Stimulated activated memory B cell treated with anti-CD40 and anti-IgM and Interleukin-4, amounts not matched to agents 10 μg/mL and 1 μg/mL and 100 μg/mL, for 72 hours (primary cell): ENCODE data around the gene PEF1.

Experiments used
- ATAC-seq: fragments of 150-1000 bp; cut with Tn5 transposase; 2 replicates; pipeline ENCODE4 v1.10.0; 2021
- H3K27ac Mint-ChIP-seq: one replicate; pipeline ENCODE4 v1.8.0; 2022; ENCODE audit warnings: mild to moderate bottlenecking, mixed read lengths
- H3K27me3 Mint-ChIP-seq: one replicate; pipeline ENCODE4 v1.8.0; 2022; ENCODE audit warnings: mixed read lengths
- H3K36me3 Mint-ChIP-seq: one replicate; pipeline ENCODE4 v1.8.0; 2022; ENCODE audit warnings: mixed read lengths
- H3K4me1 Mint-ChIP-seq: one replicate; pipeline ENCODE4 v1.8.0; 2022; ENCODE audit warnings: mixed read lengths
- H3K4me3 Mint-ChIP-seq: one replicate; pipeline ENCODE4 v1.8.0; 2022; ENCODE audit warnings: mild to moderate bottlenecking, moderate library complexity, mixed read lengths
- H3K9me3 Mint-ChIP-seq: one replicate; pipeline ENCODE4 v1.8.0; 2022; ENCODE audit warnings: mixed read lengths

Gene PEF1

GRCh38 chr1:31644560-31645273, at the start of gene PEF1:
PEF1 (minus strand) TSS chr1:31644876; CDS start chr1:31644864, 12 bp downstream.
- Mint-ChIP-seq H3K4me1 (peaks cover 15% of the 10 kb centered on the region), H3K9me3 (no peaks in the 10 kb centered on the region), H3K27me3 (no peaks in the 10 kb centered on the region), H3K27ac (peak within 1 kb of the TSS; percentile 99), H3K36me3 (peaks cover 2% of the 10 kb centered on the region), H3K4me3 (peak within 1 kb of the TSS; percentile 97)
- peak; percentile 97 for ATAC-seq

- peaks cover 27% of the 10 kb centered on the region for H3K27me3 Mint-ChIP-seq
These were observed 48.6 kb upstream of the PEF1 start for GRCh38 chr1:31693231-31693630.

GRCh38 chr1:31691951-31692350, 47.3 kb upstream of the PEF1 start:
- no peak overlapping the region for H3K27ac Mint-ChIP-seq
- H3K9me3 Mint-ChIP-seq: no peaks in the 10 kb centered on the region
- ATAC-seq: no peak
- no peaks in the 10 kb centered on the region for H3K36me3 Mint-ChIP-seq
- peaks cover 14% of the 10 kb centered on the region for H3K4me1 Mint-ChIP-seq
- H3K4me3 Mint-ChIP-seq: no peak overlapping the region
- H3K27me3 Mint-ChIP-seq: peaks cover 39% of the 10 kb centered on the region

More at GRCh38 chr1:31693231-31693630, 48.6 kb upstream of the PEF1 start:
- H3K27ac Mint-ChIP-seq: no peak overlapping the region
- H3K4me3 Mint-ChIP-seq: no peak overlapping the region
- no peak for ATAC-seq
- no peaks in the 10 kb centered on the region for H3K9me3 Mint-ChIP-seq
- H3K4me1 Mint-ChIP-seq: peaks cover 9% of the 10 kb centered on the region
- no peaks in the 10 kb centered on the region for H3K36me3 Mint-ChIP-seq

GRCh38 chr1:31691446-31691845, 46.8 kb upstream of the PEF1 start:
- no peaks in the 10 kb centered on the region for H3K36me3 Mint-ChIP-seq
- no peak overlapping the region for H3K4me3 Mint-ChIP-seq
- peaks cover 14% of the 10 kb centered on the region for H3K4me1 Mint-ChIP-seq
- H3K9me3 Mint-ChIP-seq: no peaks in the 10 kb centered on the region
- H3K27me3 Mint-ChIP-seq: peaks cover 44% of the 10 kb centered on the region
- no peak for ATAC-seq
- H3K27ac Mint-ChIP-seq: no peak overlapping the region

- ATAC-seq: no peak
- peaks cover 14% of the 10 kb centered on the region for H3K4me1 Mint-ChIP-seq
- H3K4me3 Mint-ChIP-seq: no peak overlapping the region
- H3K27me3 Mint-ChIP-seq: peaks cover 50% of the 10 kb centered on the region
- no peaks in the 10 kb centered on the region for H3K9me3 Mint-ChIP-seq
- no peak overlapping the region for H3K27ac Mint-ChIP-seq
- H3K36me3 Mint-ChIP-seq: no peaks in the 10 kb centered on the region
These were observed 46.2 kb upstream of the PEF1 start for GRCh38 chr1:31690921-31691320.

GRCh38 chr1:31689854-31690253, 45.2 kb upstream of the PEF1 start:
- peaks cover 60% of the 10 kb centered on the region for H3K27me3 Mint-ChIP-seq
- no peak overlapping the region for H3K27ac Mint-ChIP-seq
- no peaks in the 10 kb centered on the region for H3K36me3 Mint-ChIP-seq
- no peaks in the 10 kb centered on the region for H3K9me3 Mint-ChIP-seq
- H3K4me3 Mint-ChIP-seq: no peak overlapping the region
- peaks cover 14% of the 10 kb centered on the region for H3K4me1 Mint-ChIP-seq
- ATAC-seq: no peak

GRCh38 chr1:31689379-31689778, 44.7 kb upstream of the PEF1 start:
- Mint-ChIP-seq H3K27ac (no peak overlapping the region), H3K9me3 (no peaks in the 10 kb centered on the region), H3K36me3 (no peaks in the 10 kb centered on the region), H3K4me1 (peaks cover 14% of the 10 kb centered on the region), H3K4me3 (no peak overlapping the region), H3K27me3 (peaks cover 65% of the 10 kb centered on the region)
- ATAC-seq: no peak

GRCh38 chr1:31688233-31688918, 43.7 kb upstream of the PEF1 start:
- no peak for ATAC-seq
- Mint-ChIP-seq H3K27ac (no peak overlapping the region), H3K36me3 (no peaks in the 10 kb centered on the region), H3K4me1 (peaks cover 14% of the 10 kb centered on the region), H3K27me3 (peaks cover 75% of the 10 kb centered on the region), H3K9me3 (no peaks in the 10 kb centered on the region), H3K4me3 (no peak overlapping the region)

GRCh38 chr1:31687601-31688000, 42.9 kb upstream of the PEF1 start:
- Mint-ChIP-seq H3K36me3 (no peaks in the 10 kb centered on the region), H3K9me3 (no peaks in the 10 kb centered on the region), H3K27ac (no peak overlapping the region), H3K27me3 (peaks cover 82% of the 10 kb centered on the region), H3K4me1 (peaks cover 14% of the 10 kb centered on the region), H3K4me3 (no peak overlapping the region)
- ATAC-seq: no peak

- Mint-ChIP-seq H3K9me3 (no peaks in the 10 kb centered on the region), H3K4me3 (no peak overlapping the region), H3K27ac (no peak overlapping the region), H3K4me1 (peaks cover 14% of the 10 kb centered on the region), H3K36me3 (no peaks in the 10 kb centered on the region), H3K27me3 (peaks cover 76% of the 10 kb centered on the region)
- ATAC-seq: no peak
These were observed 41.1 kb upstream of the PEF1 start for GRCh38 chr1:31685795-31686194.

GRCh38 chr1:31683997-31684396, 39.3 kb upstream of the PEF1 start:
- H3K36me3 Mint-ChIP-seq: no peaks in the 10 kb centered on the region
- ATAC-seq: no peak
- H3K9me3 Mint-ChIP-seq: no peaks in the 10 kb centered on the region
- peaks cover 86% of the 10 kb centered on the region for H3K27me3 Mint-ChIP-seq
- peaks cover 14% of the 10 kb centered on the region for H3K4me1 Mint-ChIP-seq
- no peak overlapping the region for H3K27ac Mint-ChIP-seq
- no peak overlapping the region for H3K4me3 Mint-ChIP-seq

GRCh38 chr1:31681415-31681814, 36.7 kb upstream of the PEF1 start:
- no peaks in the 10 kb centered on the region for H3K9me3 Mint-ChIP-seq
- peaks cover 65% of the 10 kb centered on the region for H3K27me3 Mint-ChIP-seq

GRCh38 chr1:31679676-31680230, 35.1 kb upstream of the PEF1 start:
- Mint-ChIP-seq H3K9me3 (no peaks in the 10 kb centered on the region), H3K4me3 (no peak overlapping the region), H3K27me3 (peaks cover 57% of the 10 kb centered on the region), H3K36me3 (no peaks in the 10 kb centered on the region), H3K4me1 (no peaks in the 10 kb centered on the region), H3K27ac (no peak overlapping the region)
- ATAC-seq: peak; percentile 3

More at GRCh38 chr1:31681415-31681814, 36.7 kb upstream of the PEF1 start:
- Mint-ChIP-seq H3K4me1 (no peaks in the 10 kb centered on the region), H3K27ac (no peak overlapping the region), H3K4me3 (no peak overlapping the region), H3K36me3 (no peaks in the 10 kb centered on the region)
- no peak for ATAC-seq

- no peaks in the 10 kb centered on the region for H3K4me1 Mint-ChIP-seq
- no peak overlapping the region for H3K4me3 Mint-ChIP-seq
- H3K27ac Mint-ChIP-seq: no peak overlapping the region
- no peaks in the 10 kb centered on the region for H3K36me3 Mint-ChIP-seq
- no peak for ATAC-seq
- no peaks in the 10 kb centered on the region for H3K9me3 Mint-ChIP-seq
- peaks cover 50% of the 10 kb centered on the region for H3K27me3 Mint-ChIP-seq
These were observed 34.4 kb upstream of the PEF1 start for GRCh38 chr1:31679091-31679490.

- Mint-ChIP-seq H3K27me3 (peaks cover 46% of the 10 kb centered on the region), H3K9me3 (no peaks in the 10 kb centered on the region), H3K27ac (no peak overlapping the region), H3K4me3 (no peak overlapping the region), H3K4me1 (no peaks in the 10 kb centered on the region), H3K36me3 (no peaks in the 10 kb centered on the region)
- ATAC-seq: no peak
These were observed 34.0 kb upstream of the PEF1 start for GRCh38 chr1:31678681-31679080.

GRCh38 chr1:31677949-31678348, 33.3 kb upstream of the PEF1 start:
- no peak overlapping the region for H3K27ac Mint-ChIP-seq
- no peaks in the 10 kb centered on the region for H3K36me3 Mint-ChIP-seq
- H3K4me3 Mint-ChIP-seq: no peak overlapping the region
- no peak for ATAC-seq
- H3K4me1 Mint-ChIP-seq: no peaks in the 10 kb centered on the region
- H3K27me3 Mint-ChIP-seq: peaks cover 39% of the 10 kb centered on the region
- H3K9me3 Mint-ChIP-seq: no peaks in the 10 kb centered on the region
